ENCODE data around the gene SYNGR2.

Gene SYNGR2

GRCh38 chr17:78143214-78144146, 24.9 kb upstream of the SYNGR2 start:
- no peak for DNase-seq (ENCODE audit: low read depth)

- peak; percentile 83 for DNase-seq (ENCODE audit: low read depth)
Observed at GRCh38 chr17:78144147-78144719, 24.1 kb upstream of the SYNGR2 start.

- no peak for DNase-seq (ENCODE audit: low read depth)
Observed at GRCh38 chr17:78144736-78145641, 23.4 kb upstream of the SYNGR2 start.

GRCh38 chr17:78146471-78146869, 21.9 kb upstream of the SYNGR2 start:
- no peak for DNase-seq (ENCODE audit: low read depth)

GRCh38 chr17:78146881-78147280, 21.5 kb upstream of the SYNGR2 start:
- DNase-seq (ENCODE audit: low read depth) = no peak

- no peak for DNase-seq (ENCODE audit: low read depth)
Observed at GRCh38 chr17:78147315-78147998, 20.9 kb upstream of the SYNGR2 start.

- no peak for DNase-seq (ENCODE audit: low read depth)
Observed at GRCh38 chr17:78148286-78149016, 19.9 kb upstream of the SYNGR2 start.

- no peak for DNase-seq (ENCODE audit: low read depth)
Observed at GRCh38 chr17:78151514-78152008, 16.8 kb upstream of the SYNGR2 start.

- DNase-seq (ENCODE audit: low read depth) = no peak
Observed at GRCh38 chr17:78154903-78155811, 13.2 kb upstream of the SYNGR2 start.

GRCh38 chr17:78159575-78160158, 8.7 kb upstream of the SYNGR2 start:
- DNase-seq (ENCODE audit: low read depth) = peak; percentile 86

GRCh38 chr17:78163881-78164747, 4.3 kb upstream of the SYNGR2 start:
- no peak for DNase-seq (ENCODE audit: low read depth)

GRCh38 chr17:78164748-78165607, 3.4 kb upstream of the SYNGR2 start:
- DNase-seq (ENCODE audit: low read depth) = no peak

GRCh38 chr17:78166416-78166815, 2.0 kb upstream of the SYNGR2 start:
- DNase-seq (ENCODE audit: low read depth) = no peak

GRCh38 chr17:78168903-78169793, 767 bp downstream of the SYNGR2 start:
- peak; percentile 31 for DNase-seq (ENCODE audit: low read depth)

- DNase-seq (ENCODE audit: low read depth) = no peak
Observed at GRCh38 chr17:78170692-78171590, 2.6 kb downstream of the SYNGR2 start.
